Measurements from ENCODE around the gene MEGF11. TPM values are rescaled to one million over a fixed set of nuclear protein-coding genes. Genes with fewer than 3 reads are reported as not detected.

Gene MEGF11
- total RNA-seq, 1 experiment from 2014 or later = not detected

GRCh38 chr15:65956307-65956706 lies 297.2 kb downstream of the MEGF11 start:
- Histone ChIP-seq H3K4me2 (ENCODE audit: low read length) (no peak overlapping the region), H3K9me3 (ENCODE audit: low read length) (no peaks in the 10 kb centered on the region), H3K4me1 (ENCODE audit: insufficient read depth, low read length) (no peaks in the 10 kb centered on the region; the same call in 1 of the 2 replicates), H3K36me3 (ENCODE audit: low read depth, low read length) (no peaks in the 10 kb centered on the region), H3K9ac (ENCODE audit: low read length) (no peak overlapping the region), H2AFZ (ENCODE audit: low read length) (no peak overlapping the region), H4K20me1 (ENCODE audit: low read length) (no peaks in the 10 kb centered on the region), H3K4me3 (ENCODE audit: low read length) (no peak overlapping the region), H3K27me3 (ENCODE audit: low read length) (no peaks in the 10 kb centered on the region), H3F3A (ENCODE audit: low read length, unreplicated experiment) (no peaks in the 10 kb centered on the region), H3K9me2 (replicated peaks; ENCODE audit: low read length) (no peaks in the 10 kb centered on the region), H3K27ac (ENCODE audit: low read length) (no peak overlapping the region), H3K79me2 (ENCODE audit: low read length) (no peaks in the 10 kb centered on the region)
- intact Hi-C loops (cut with micrococcal nuclease) = no loop called here
- TF ChIP-seq EZH2phosphoT487 (IDR thresholded peaks at IDR 0.05; ENCODE audit: borderline replicate concordance, low read length) (no peak), EZH2 (IDR thresholded peaks at IDR 0.05; ENCODE audit: low read length, unreplicated experiment) (no peak), CTCF (conservative IDR thresholded peaks at IDR 0.05; ENCODE audit: low read depth, low read length) (no peak)
- ChIA-PET CTCF (no interaction called here), POLR2A (ENCODE audit: unreplicated experiment) (no interaction called here)
- BruUV-seq (replicated peaks) = no TSS peak
- no peak for DNase-seq
- no peak for ATAC-seq

GRCh38 chr15:65954289-65954741 lies 299.2 kb downstream of the MEGF11 start:
- H3K79me2 ChIP-seq (ENCODE audit: low read length) = no peaks in the 10 kb centered on the region
- H3K27ac ChIP-seq (ENCODE audit: low read length) = no peak overlapping the region
- peak overlapping the region; percentile 3; the same call in 1 of the 2 replicates for H3K4me2 ChIP-seq (ENCODE audit: low read length)
- H3K9me3 ChIP-seq (ENCODE audit: low read length) = no peaks in the 10 kb centered on the region
- POLR2A ChIA-PET (ENCODE audit: unreplicated experiment) = no interaction called here
- no peaks in the 10 kb centered on the region for H3K27me3 ChIP-seq (ENCODE audit: low read length)
- BruUV-seq (replicated peaks) = no TSS peak
- intact Hi-C loops (cut with micrococcal nuclease) = no loop called here
- no peak overlapping the region for H3K9ac ChIP-seq (ENCODE audit: low read length)
- H3K36me3 ChIP-seq (ENCODE audit: low read depth, low read length) = no peaks in the 10 kb centered on the region
- no peak overlapping the region for H2AFZ ChIP-seq (ENCODE audit: low read length)
- CTCF ChIA-PET = no interaction called here
- DNase-seq (peak; percentile 74), ATAC-seq (peak; percentile 88)
- no peaks in the 10 kb centered on the region for H4K20me1 ChIP-seq (ENCODE audit: low read length)
- H3K9me2 ChIP-seq (replicated peaks; ENCODE audit: low read length) = no peaks in the 10 kb centered on the region
- no peak overlapping the region for H3K4me3 ChIP-seq (ENCODE audit: low read length)
- no peaks in the 10 kb centered on the region for H3F3A ChIP-seq (ENCODE audit: low read length, unreplicated experiment)
- H3K4me1 ChIP-seq (ENCODE audit: insufficient read depth, low read length) = no peaks in the 10 kb centered on the region; the same call in 1 of the 2 replicates
- no peak for TF ChIP-seq CTCF (conservative IDR thresholded peaks at IDR 0.05; ENCODE audit: low read depth, low read length)
- TF ChIP-seq EZH2 (IDR thresholded peaks at IDR 0.05; ENCODE audit: low read length, unreplicated experiment) = no peak
- no peak for TF ChIP-seq EZH2phosphoT487 (IDR thresholded peaks at IDR 0.05; ENCODE audit: borderline replicate concordance, low read length)

GRCh38 chr15:65953622-65954021 lies 299.9 kb downstream of the MEGF11 start:
- no peak overlapping the region for H3K27ac ChIP-seq (ENCODE audit: low read length)
- ChIA-PET CTCF (no interaction called here), POLR2A (ENCODE audit: unreplicated experiment) (no interaction called here)
- no peaks in the 10 kb centered on the region for H4K20me1 ChIP-seq (ENCODE audit: low read length)
- H3K9me3 ChIP-seq (ENCODE audit: low read length) = no peaks in the 10 kb centered on the region
- H3K9ac ChIP-seq (ENCODE audit: low read length) = no peak overlapping the region
- TF ChIP-seq CTCF (conservative IDR thresholded peaks at IDR 0.05; ENCODE audit: low read depth, low read length) (no peak), EZH2phosphoT487 (IDR thresholded peaks at IDR 0.05; ENCODE audit: borderline replicate concordance, low read length) (no peak), EZH2 (IDR thresholded peaks at IDR 0.05; ENCODE audit: low read length, unreplicated experiment) (no peak)
- no TSS peak for BruUV-seq (replicated peaks)
- DNase-seq (no peak), ATAC-seq (no peak)
- H3K79me2 ChIP-seq (ENCODE audit: low read length) = no peaks in the 10 kb centered on the region
- no peaks in the 10 kb centered on the region for H3F3A ChIP-seq (ENCODE audit: low read length, unreplicated experiment)
- H3K4me1 ChIP-seq (ENCODE audit: insufficient read depth, low read length) = no peaks in the 10 kb centered on the region; the same call in 1 of the 2 replicates
- intact Hi-C loops (cut with micrococcal nuclease) = no loop called here
- H3K9me2 ChIP-seq (replicated peaks; ENCODE audit: low read length) = no peaks in the 10 kb centered on the region
- no peaks in the 10 kb centered on the region for H3K36me3 ChIP-seq (ENCODE audit: low read depth, low read length)
- no peak overlapping the region for H3K4me2 ChIP-seq (ENCODE audit: low read length)
- H3K27me3 ChIP-seq (ENCODE audit: low read length) = no peaks in the 10 kb centered on the region
- H3K4me3 ChIP-seq (ENCODE audit: low read length) = no peak overlapping the region
- no peak overlapping the region for H2AFZ ChIP-seq (ENCODE audit: low read length)
